ENCODE data around the gene TMC6. TPM values are rescaled to one million over a fixed set of nuclear protein-coding genes. Genes with fewer than 3 reads are reported as not detected.

TMC6 gene
- polyA plus RNA-seq, 1 donor (not counting 4 experiments of a cell fraction or from before 2014, with no cell fraction given) = 20.4 TPM

DNA sequence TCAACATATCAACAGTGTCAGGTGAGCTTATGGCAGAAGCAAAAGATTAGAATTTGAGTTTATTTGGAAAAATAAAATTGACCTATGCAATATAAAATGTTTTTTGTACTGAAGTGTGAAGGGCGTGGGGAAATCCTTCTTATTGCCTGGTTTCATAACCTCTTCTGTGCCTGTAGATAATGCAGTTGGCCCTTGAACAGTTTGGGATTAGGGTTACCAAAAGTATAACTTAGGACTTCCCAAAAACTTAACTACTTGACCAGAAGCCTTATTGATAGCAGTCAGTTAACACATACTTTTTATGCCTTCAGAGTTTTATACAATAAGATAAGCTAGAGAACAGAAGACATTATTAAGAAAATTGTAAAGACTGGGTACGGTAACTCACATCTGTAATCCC is 66.0 kb downstream of the TMC6 start:
- H3K27me3 ChIP-seq (ENCODE audit: control insufficient read depth, extremely low read depth, insufficient read depth, low read length) = no peaks in the 10 kb centered on the region
- H3K9ac ChIP-seq (ENCODE audit: control insufficient read depth, extremely low read depth, insufficient read depth, low read length) = no peak overlapping the region
- no peaks in the 10 kb centered on the region for H3K9me3 ChIP-seq (ENCODE audit: control insufficient read depth, low read depth, low read length)
- FAIRE-seq (no peak), DNase-seq (ENCODE audit: low read depth, low spot score) (no peak)
- no peak overlapping the region for H3K4me3 ChIP-seq (ENCODE audit: control insufficient read depth in 2 of 3, extremely low read depth in 1 of 3, insufficient read depth in 2 of 3, low read depth in 1 of 3, low read length in 3 of 3)
- H3K4me1 ChIP-seq (ENCODE audit: control insufficient read depth, extremely low read depth, insufficient read depth, low read length) = no peaks in the 10 kb centered on the region
- TF ChIP-seq EZH2 (IDR thresholded peaks at IDR 0.05; ENCODE audit: low read length) = no peak
- TF ChIP-seq, protein P1, sequence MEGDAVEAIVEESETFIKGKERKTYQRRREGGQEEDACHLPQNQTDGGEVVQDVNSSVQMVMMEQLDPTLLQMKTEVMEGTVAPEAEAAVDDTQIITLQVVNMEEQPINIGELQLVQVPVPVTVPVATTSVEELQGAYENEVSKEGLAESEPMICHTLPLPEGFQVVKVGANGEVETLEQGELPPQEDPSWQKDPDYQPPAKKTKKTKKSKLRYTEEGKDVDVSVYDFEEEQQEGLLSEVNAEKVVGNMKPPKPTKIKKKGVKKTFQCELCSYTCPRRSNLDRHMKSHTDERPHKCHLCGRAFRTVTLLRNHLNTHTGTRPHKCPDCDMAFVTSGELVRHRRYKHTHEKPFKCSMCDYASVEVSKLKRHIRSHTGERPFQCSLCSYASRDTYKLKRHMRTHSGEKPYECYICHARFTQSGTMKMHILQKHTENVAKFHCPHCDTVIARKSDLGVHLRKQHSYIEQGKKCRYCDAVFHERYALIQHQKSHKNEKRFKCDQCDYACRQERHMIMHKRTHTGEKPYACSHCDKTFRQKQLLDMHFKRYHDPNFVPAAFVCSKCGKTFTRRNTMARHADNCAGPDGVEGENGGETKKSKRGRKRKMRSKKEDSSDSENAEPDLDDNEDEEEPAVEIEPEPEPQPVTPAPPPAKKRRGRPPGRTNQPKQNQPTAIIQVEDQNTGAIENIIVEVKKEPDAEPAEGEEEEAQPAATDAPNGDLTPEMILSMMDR (optimal IDR thresholded peaks at IDR 0.05 in 1 of 3, IDR thresholded peaks at IDR 0.05 in 1 of 3, conservative IDR thresholded peaks at IDR 0.05 in 1 of 3; ENCODE audit: extremely low read depth in 1 of 3, insufficient read depth in 2 of 3, low read length in 3 of 3) = no peak
- H3K79me2 ChIP-seq (ENCODE audit: control insufficient read depth, insufficient read depth, low read length) = no peaks in the 10 kb centered on the region
- no peak overlapping the region for H2AFZ ChIP-seq (ENCODE audit: control insufficient read depth, low read length)
- H3K36me3 ChIP-seq (ENCODE audit: control insufficient read depth in 2 of 2, extremely low read depth in 1 of 2, insufficient read depth in 2 of 2, low read length in 2 of 2) = no peaks in the 10 kb centered on the region
- H3K27ac ChIP-seq (ENCODE audit: control insufficient read depth, insufficient read depth, low read length) = no peak overlapping the region
- no peaks in the 10 kb centered on the region for H3K9me1 ChIP-seq (ENCODE audit: control insufficient read depth, extremely low read depth, insufficient read depth, low read length)
- no peak overlapping the region for H3K4me2 ChIP-seq (ENCODE audit: control insufficient read depth, extremely low read depth, insufficient read depth, low read depth, low read length)
- H4K20me1 ChIP-seq (ENCODE audit: control insufficient read depth, extremely low read depth, insufficient read depth, low read length) = no peaks in the 10 kb centered on the region
- dilution Hi-C loops (cut with MboI; ENCODE audit: extremely low pct_ligation_motif_present, low sequenced_read_pairs) = no loop called here

Small RNA genes within 50 kb of the gene (small RNA-seq; reads per million reads assigned to genes)
- gene RNU6-625P (ENCODE audit: insufficient read length in 3 of 3, low read depth in 3 of 3, low replicate concordance in 1 of 3) = 0 reads per million in 3 experiments

Other genes starting within 250 kb of the TMC6 start
- 0.34 to 0.95 TPM (median 0.36 TPM) in 3 replicates for gene TNRC6C, start 170.1 kb downstream of the TMC6 start, polyA plus RNA-seq
- gene TMC8, start 2.0 kb upstream of the TMC6 start, polyA plus RNA-seq = 0.14 to 0.41 TPM (median 0.40 TPM) in 3 replicates
- 0.42 to 0.85 TPM (median 0.49 TPM) in 3 replicates for gene C17orf99, start 17.6 kb upstream of the TMC6 start, polyA plus RNA-seq
- gene SYNGR2, start 39.8 kb upstream of the TMC6 start, polyA plus RNA-seq = 98.8 to 298 TPM (median 103 TPM) in 3 replicates
- 7.1 to 50.2 TPM (median 21.8 TPM) in 3 replicates for gene TK1, start 58.3 kb upstream of the TMC6 start, polyA plus RNA-seq
- 21.6 to 32.4 TPM (median 26.7 TPM) in 3 replicates for gene AFMID, start 58.6 kb upstream of the TMC6 start, polyA plus RNA-seq
- 1.6 to 16.1 TPM (median 11.5 TPM) in 3 replicates for gene BIRC5, start 85.5 kb upstream of the TMC6 start, polyA plus RNA-seq
- gene TMEM235, start 102.9 kb upstream of the TMC6 start, polyA plus RNA-seq = not detected in 3 replicates
- 2.7 to 16.5 TPM (median 9.4 TPM) in 3 replicates for gene SOCS3, start 231.3 kb upstream of the TMC6 start, polyA plus RNA-seq
- gene PGS1, start 249.9 kb upstream of the TMC6 start, polyA plus RNA-seq = 18.4 to 21.1 TPM (median 19.6 TPM) in 3 replicates

Measured in keratinocyte (primary cell).